Measurements from ENCODE around the gene CHAF1B.

DNA sequence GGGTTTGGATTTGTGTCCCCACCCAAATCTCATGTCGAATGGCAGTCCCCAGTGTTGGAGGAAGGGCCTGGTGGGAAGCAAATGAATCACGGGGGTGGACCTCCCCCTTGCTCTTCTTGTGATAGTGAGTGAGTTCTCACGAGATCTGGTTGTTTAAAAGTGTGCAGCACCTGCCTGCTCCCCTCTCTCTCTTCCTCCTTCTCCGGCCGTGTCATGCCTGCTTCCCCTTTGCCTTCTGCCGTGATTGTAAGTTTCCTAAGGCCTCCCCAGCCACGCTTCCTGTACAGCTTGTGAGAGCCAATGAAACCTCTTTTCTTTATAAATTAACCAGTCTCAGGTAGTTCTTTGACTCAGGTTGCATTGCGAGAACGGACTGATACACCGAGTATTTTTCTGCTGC is 78.8 kb downstream of the CHAF1B start:
- TF ChIP-seq EZH2 (IDR thresholded peaks at IDR 0.05; ENCODE audit: borderline replicate concordance, low read depth, low read length, severe bottlenecking) (no peak), CTCF (IDR thresholded peaks at IDR 0.05; ENCODE audit: borderline replicate concordance, extremely low read depth, low read length, poor library complexity, severe bottlenecking) (no peak)
